Neural crest cell (in vitro differentiated cells): ENCODE data around the gene ADD2. TPM values are rescaled to one million over a fixed set of nuclear protein-coding genes. Genes with fewer than 3 reads are reported as not detected.

ENCODE experiments used
- DNase-seq: peaks from one replicate; pipeline ENCODE4 v3.0.0; 2021; ENCODE audit warnings: low read depth, mixed read lengths, low spot score
- H3K27ac Mint-ChIP-seq: one replicate; pipeline ENCODE4 v1.8.0; 2021; ENCODE audit warnings: mild to moderate bottlenecking, mixed read lengths; ENCODE audit not compliant: unreplicated experiment
- H3K27me3 Mint-ChIP-seq: 2 replicates; pipeline ENCODE4 v1.8.0; 2021; ENCODE audit warnings: low read depth, mild to moderate bottlenecking, mixed read lengths
- H3K36me3 Mint-ChIP-seq: 2 replicates; pipeline ENCODE4 v1.8.0; 2021; ENCODE audit warnings: low read depth, mild to moderate bottlenecking, mixed read lengths
- H3K4me1 Mint-ChIP-seq: 2 replicates; pipeline ENCODE4 v1.8.0; 2021; ENCODE audit warnings: mixed read lengths
- H3K4me3 Mint-ChIP-seq: one replicate; pipeline ENCODE4 v1.8.0; 2021; ENCODE audit warnings: mild to moderate bottlenecking, mixed read lengths
- H3K9me3 Mint-ChIP-seq: 2 replicates; pipeline ENCODE4 v1.8.0; 2021; ENCODE audit warnings: mixed read lengths
- CTCF ChIP-seq: fragments of 200-600 bp; sonication (generic); conservative IDR thresholded peaks from 2 replicates; pipeline ENCODE4 v1.5.0; 2021; ENCODE audit warnings: antibody characterized with exemption, mild to moderate bottlenecking
- total RNA-seq: library from RNA; stranded (reverse); gene quantifications from 2 replicates; pipeline ENCODE4 v1.2.1, GENCODE V29; 2021

The ADD2 gene
- total RNA-seq, 1 donor from 2014 or later = 31.8 TPM

DNA sequence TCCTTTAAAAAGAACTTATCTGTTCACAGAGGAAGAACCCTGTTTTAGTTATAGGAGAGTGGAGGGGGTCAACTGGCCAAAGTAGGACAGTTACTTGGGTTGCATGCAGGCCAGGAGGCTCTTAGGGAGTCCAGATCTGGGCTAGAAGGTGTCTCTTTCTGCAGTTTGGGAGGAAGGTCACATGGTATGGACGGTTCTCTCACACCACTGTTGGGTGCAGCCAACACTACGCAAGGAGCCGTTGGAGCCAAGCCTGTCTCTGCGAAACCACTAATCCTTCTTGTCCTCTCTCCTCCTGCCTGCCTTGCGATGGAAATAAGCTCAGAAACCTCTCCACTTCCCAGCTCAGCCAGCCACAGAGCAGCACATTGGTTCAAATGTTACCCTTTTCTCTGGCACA, 108.4 kb downstream of the ADD2 start:
- DNase-seq = no peak
- no peaks in the 10 kb centered on the region for H3K9me3 Mint-ChIP-seq
- H3K36me3 Mint-ChIP-seq = peaks cover 8% of the 10 kb centered on the region
- TF ChIP-seq CTCF = no peak
- no peaks in the 10 kb centered on the region for H3K4me1 Mint-ChIP-seq
- H3K27me3 Mint-ChIP-seq = peaks cover 31% of the 10 kb centered on the region
- no peak overlapping the region for H3K4me3 Mint-ChIP-seq
- H3K27ac Mint-ChIP-seq = peak overlapping the region; percentile 58

DNA sequence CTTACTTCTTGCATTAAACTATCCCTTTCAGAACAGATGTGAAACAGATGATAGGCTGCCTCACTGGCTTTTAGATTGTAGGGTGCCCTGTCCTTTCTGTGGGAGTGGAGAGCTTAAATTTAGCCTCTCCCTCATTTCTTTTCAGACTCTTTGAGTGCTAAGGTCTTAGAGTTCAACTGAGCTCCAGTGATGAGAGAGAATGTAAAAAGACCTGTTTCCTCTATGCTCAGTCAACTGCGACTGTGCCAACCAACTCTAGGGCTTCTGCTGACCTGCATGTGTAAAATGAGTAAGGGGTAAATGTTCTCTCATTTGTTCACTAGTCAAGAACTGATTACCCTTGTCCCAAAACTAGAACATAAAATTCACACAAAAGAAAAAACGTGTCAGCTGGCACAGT, 109.5 kb downstream of the ADD2 start:
- Mint-ChIP-seq H3K27ac (no peak overlapping the region), H3K36me3 (peaks cover 6% of the 10 kb centered on the region), H3K4me3 (no peak overlapping the region), H3K27me3 (peaks cover 41% of the 10 kb centered on the region), H3K4me1 (no peaks in the 10 kb centered on the region), H3K9me3 (no peaks in the 10 kb centered on the region)
- no peak for DNase-seq
- TF ChIP-seq CTCF = no peak

DNA sequence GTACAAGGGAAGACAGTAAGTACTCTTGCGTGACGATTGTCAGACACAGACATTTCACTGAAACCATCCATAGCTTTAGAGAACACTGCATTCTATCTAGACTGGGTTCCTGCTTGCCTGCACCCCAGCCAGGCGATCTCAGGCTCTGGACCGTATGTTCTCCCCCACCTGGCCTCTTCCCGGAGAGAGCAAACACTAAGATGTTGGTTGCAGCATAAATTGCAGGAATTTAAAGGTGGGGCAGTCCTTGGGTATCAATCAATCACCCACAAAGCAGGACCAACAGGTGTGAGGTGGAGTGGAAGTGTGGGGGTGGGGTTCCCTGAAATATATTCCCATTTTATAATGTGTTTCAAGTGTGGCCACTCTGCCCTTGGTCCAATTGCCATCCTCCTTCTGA, 110.8 kb downstream of the ADD2 start:
- DNase-seq = no peak
- Mint-ChIP-seq H3K4me3 (no peak overlapping the region), H3K4me1 (no peaks in the 10 kb centered on the region), H3K36me3 (peaks cover under 1% of the 10 kb centered on the region), H3K27ac (no peak overlapping the region), H3K9me3 (no peaks in the 10 kb centered on the region), H3K27me3 (peaks cover 51% of the 10 kb centered on the region)
- no peak for TF ChIP-seq CTCF

DNA sequence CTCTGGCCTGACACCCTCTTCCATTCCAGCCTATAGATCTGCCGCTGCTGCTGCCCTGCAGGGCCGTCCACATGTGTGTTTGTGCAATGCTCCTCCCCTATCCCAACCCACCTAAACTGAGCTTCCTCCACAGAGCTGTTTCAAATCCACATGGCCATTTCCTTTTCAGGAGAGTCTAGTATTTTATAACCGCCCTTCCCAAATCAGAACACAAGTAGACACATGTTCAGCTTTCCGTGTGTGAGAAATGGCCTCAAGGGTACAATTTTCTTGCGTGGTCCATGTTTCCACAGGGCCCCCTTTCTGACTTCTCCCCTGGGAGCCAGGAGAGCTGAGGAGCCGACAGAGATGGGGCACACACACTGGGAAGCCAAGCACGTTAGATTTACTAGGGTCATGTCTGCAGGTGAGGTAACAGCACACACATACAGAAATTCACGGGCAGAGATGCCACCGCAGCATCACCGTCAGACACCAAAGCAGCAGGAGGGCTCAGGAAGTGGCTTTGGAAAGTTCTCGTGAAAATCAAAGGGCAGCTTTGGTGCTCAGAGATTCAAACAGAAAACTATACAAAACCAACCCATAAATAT, 111.5 kb downstream of the ADD2 start:
- no peak for DNase-seq
- Mint-ChIP-seq H3K9me3 (peaks cover 5% of the 10 kb centered on the region), H3K27ac (no peak overlapping the region), H3K36me3 (no peaks in the 10 kb centered on the region), H3K27me3 (peaks cover 58% of the 10 kb centered on the region), H3K4me3 (no peak overlapping the region), H3K4me1 (no peaks in the 10 kb centered on the region)
- no peak for TF ChIP-seq CTCF

DNA sequence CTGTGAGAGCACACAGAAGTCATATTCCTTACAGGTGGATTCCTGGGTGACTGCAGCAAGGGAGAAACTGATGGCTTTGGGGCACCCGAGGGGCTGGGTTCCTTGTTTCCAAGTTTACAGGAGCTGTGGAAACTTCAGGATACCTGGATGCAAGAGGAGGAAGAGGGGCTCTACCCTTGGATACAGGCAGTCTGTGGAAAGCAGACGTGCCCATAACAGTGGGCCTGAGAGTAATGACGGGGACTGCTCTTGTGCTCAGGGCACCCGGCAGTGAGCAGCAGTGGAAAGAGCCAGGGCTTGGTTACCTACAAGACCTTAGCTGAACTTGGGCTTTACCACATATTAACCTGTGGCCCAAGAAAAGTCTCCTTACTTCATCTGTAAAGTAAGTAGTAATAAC, 112.2 kb downstream of the ADD2 start:
- no peaks in the 10 kb centered on the region for H3K4me1 Mint-ChIP-seq
- DNase-seq = no peak
- H3K4me3 Mint-ChIP-seq = no peak overlapping the region
- no peaks in the 10 kb centered on the region for H3K36me3 Mint-ChIP-seq
- peaks cover 5% of the 10 kb centered on the region for H3K9me3 Mint-ChIP-seq
- H3K27me3 Mint-ChIP-seq = peaks cover 64% of the 10 kb centered on the region
- no peak for TF ChIP-seq CTCF
- H3K27ac Mint-ChIP-seq = no peak overlapping the region
